Activated CD8-positive, alpha-beta memory T cell treated with anti-CD3 and anti-CD28 coated beads, Interleukin-2, amount 50 U/mL, for 24 hours (primary cell): Measurements from ENCODE around the gene VMO1.
A peak's percentile ranks its signal among the peaks of the same experiment; 100 is the strongest.
"Not testable (repeated sequence)": the region's sequence is repeated elsewhere in the genome, so short reads cannot be mapped to it uniquely, and the experiment has no call there.

Experiments
- DNase-seq: peaks from one replicate; pipeline ENCODE4 v3.0.0-alpha.2; 2020; ENCODE audit errors: extremely low read depth

VMO1 gene

GRCh38 chr17:4786106-4786511 is at the start of gene VMO1:
TSS of gene VMO1 (minus strand) at chr17:4786364. CDS start at chr17:4786352, 12 bp downstream.
- no peak for DNase-seq

- DNase-seq: no peak
Observed at GRCh38 chr17:4834681-4835020, 48.5 kb upstream of the VMO1 start.

- no peak for DNase-seq
Observed at GRCh38 chr17:4833941-4834680, 47.9 kb upstream of the VMO1 start.

- DNase-seq: peak; percentile 41
Observed at GRCh38 chr17:4833178-4833940, 47.2 kb upstream of the VMO1 start, which contains the start of gene MINK1. TSS of gene MINK1 (plus strand) at chr17:4833340. CDS start at chr17:4833584, 244 bp downstream.

- DNase-seq: not testable (repeated sequence)
Observed at GRCh38 chr17:4832829-4833177, 46.6 kb upstream of the VMO1 start.

- DNase-seq: no peak
Observed at GRCh38 chr17:4827399-4827798, 41.2 kb upstream of the VMO1 start.

GRCh38 chr17:4823373-4824089 is 37.4 kb upstream of the VMO1 start:
- no peak for DNase-seq

- no peak for DNase-seq
Observed at GRCh38 chr17:4822835-4823234, 36.7 kb upstream of the VMO1 start.

- DNase-seq: no peak
Observed at GRCh38 chr17:4818276-4818675, 32.1 kb upstream of the VMO1 start.

- DNase-seq: no peak
Observed at GRCh38 chr17:4816826-4817225, 30.7 kb upstream of the VMO1 start.

GRCh38 chr17:4815043-4815675 is 29.0 kb upstream of the VMO1 start:
- no peak for DNase-seq

GRCh38 chr17:4812690-4813089 is 26.5 kb upstream of the VMO1 start:
- no peak for DNase-seq

GRCh38 chr17:4811471-4811870 is 25.3 kb upstream of the VMO1 start:
- DNase-seq: no peak

GRCh38 chr17:4810696-4811290 is 24.6 kb upstream of the VMO1 start:
- no peak for DNase-seq

- no peak for DNase-seq
Observed at GRCh38 chr17:4808378-4808767, 22.2 kb upstream of the VMO1 start.

- no peak for DNase-seq
Observed at GRCh38 chr17:4807605-4808377, 21.6 kb upstream of the VMO1 start.

- DNase-seq: peak; percentile 38
Observed at GRCh38 chr17:4806777-4807604, 20.8 kb upstream of the VMO1 start, which contains the start of gene PLD2. TSS of gene PLD2 (plus strand) at chr17:4807152. CDS start at chr17:4807773, 621 bp downstream.

GRCh38 chr17:4806456-4806776 is 20.3 kb upstream of the VMO1 start:
- no peak for DNase-seq

GRCh38 chr17:4802228-4802627 is 16.1 kb upstream of the VMO1 start, which contains the start of gene C17orf114:
TSS of gene C17orf114 (minus strand) at chr17:4802328.
- DNase-seq: no peak
